H9 (cell line): ENCODE measurements around the gene ADI1. TPM values are rescaled to one million over a fixed set of nuclear protein-coding genes. Genes with fewer than 3 reads are reported as not detected.

Experiments
- DNase-seq: peaks from one replicate; pipeline ENCODE4 v3.0.0-alpha.2; 2017
- H2AFZ ChIP-seq: one replicate; pipeline ENCODE4 v1.6.1; 2013; ENCODE audit warnings: mild to moderate bottlenecking, low read length, control low read depth, moderate library complexity
- H2AK5ac ChIP-seq: 2 replicates; pipeline ENCODE4 v1.6.1; 2013; ENCODE audit warnings: low read length, control low read depth, mixed read lengths; ENCODE audit not compliant: insufficient read length
- H2BK120ac ChIP-seq: one replicate; pipeline ENCODE4 v1.6.1; 2013; ENCODE audit warnings: low read depth, mild to moderate bottlenecking, low read length, control low read depth, inconsistent platforms; ENCODE audit not compliant: poor library complexity, severe bottlenecking
- H2BK12ac ChIP-seq: 2 replicates; pipeline ENCODE4 v1.6.1; 2013; ENCODE audit warnings: low read length, control low read depth, mixed read lengths, low read depth; ENCODE audit not compliant: insufficient read length
- H2BK15ac ChIP-seq: 2 replicates; pipeline ENCODE4 v1.6.1; 2013; ENCODE audit warnings: low read depth, low read length, control low read depth
- H2BK20ac ChIP-seq: one replicate; pipeline ENCODE4 v1.6.1; 2013; ENCODE audit warnings: low read depth, mild to moderate bottlenecking, low read length, control low read depth, inconsistent platforms; ENCODE audit not compliant: poor library complexity, severe bottlenecking
- H2BK5ac ChIP-seq: 2 replicates; pipeline ENCODE4 v1.6.1; 2013; ENCODE audit warnings: low read length, control low read depth, mixed read lengths; ENCODE audit not compliant: insufficient read length
- H3K14ac ChIP-seq: 2 replicates; pipeline ENCODE4 v1.6.1; 2013; ENCODE audit warnings: low read length, control low read depth; ENCODE audit not compliant: insufficient read depth
- H3K18ac ChIP-seq: 2 replicates; pipeline ENCODE4 v1.6.1; 2013; ENCODE audit warnings: low read depth, mild to moderate bottlenecking, mixed read lengths, low read length, control low read depth; ENCODE audit not compliant: insufficient read length
- H3K23ac ChIP-seq: 2 replicates; pipeline ENCODE4 v1.6.1; 2013; ENCODE audit warnings: low read length, control low read depth, mixed read lengths, low read depth; ENCODE audit not compliant: insufficient read length
- H3K23me2 ChIP-seq: 2 replicates; pipeline ENCODE4 v1.6.1; 2013; ENCODE audit warnings: low read depth, mild to moderate bottlenecking, mixed read lengths, low read length, control low read depth; ENCODE audit not compliant: insufficient read length, poor library complexity, severe bottlenecking
- H3K27ac ChIP-seq: 2 replicates; pipeline ENCODE4 v1.5.1; 2013; ENCODE audit warnings: low read length, control low read depth, mixed read lengths, low read depth; ENCODE audit not compliant: insufficient read length
- H3K27me3 ChIP-seq: 2 replicates; pipeline ENCODE4 v1.6.1; 2013; ENCODE audit warnings: low read length, control low read depth, inconsistent platforms; ENCODE audit not compliant: insufficient read depth
- H3K4ac ChIP-seq: 2 replicates; pipeline ENCODE4 v1.6.1; 2013; ENCODE audit warnings: low read depth, mild to moderate bottlenecking, control low read depth, inconsistent platforms, low read length, moderate library complexity
- H3K4me1 ChIP-seq: 2 replicates; pipeline ENCODE4 v1.6.1; 2013; ENCODE audit warnings: low read length, control low read depth, inconsistent platforms; ENCODE audit not compliant: insufficient read depth
- H3K4me2 ChIP-seq: 2 replicates; pipeline ENCODE4 v1.6.1; 2013; ENCODE audit warnings: low read length, control low read depth, mixed read lengths; ENCODE audit not compliant: insufficient read length, insufficient read depth
- H3K56ac ChIP-seq: 2 replicates; pipeline ENCODE4 v1.6.1; 2013; ENCODE audit warnings: low read depth, mild to moderate bottlenecking, mixed read lengths, low read length, control low read depth; ENCODE audit not compliant: insufficient read length
- H3K79me1 ChIP-seq: 2 replicates; pipeline ENCODE4 v1.6.1; 2013; ENCODE audit warnings: low read depth, mild to moderate bottlenecking, moderate library complexity, low read length, control low read depth, inconsistent platforms; ENCODE audit not compliant: insufficient read depth, poor library complexity, severe bottlenecking
- H3K79me2 ChIP-seq: 2 replicates; pipeline ENCODE4 v1.6.1; 2013; ENCODE audit warnings: low read length, control low read depth, inconsistent platforms; ENCODE audit not compliant: insufficient read depth
- H3K9ac ChIP-seq: 2 replicates; pipeline ENCODE4 v1.6.1; 2013; ENCODE audit warnings: low read length, control low read depth, mixed read lengths; ENCODE audit not compliant: insufficient read length; ENCODE audit errors: extremely low read depth
- H3K9me3 ChIP-seq: one replicate; pipeline ENCODE4 v1.6.1; 2013; ENCODE audit warnings: low read depth, low read length, inconsistent platforms; ENCODE audit not compliant: control insufficient read depth
- H3T11ph ChIP-seq: one replicate; pipeline ENCODE4 v1.6.1; 2013; ENCODE audit warnings: mild to moderate bottlenecking, low read length, control low read depth, inconsistent platforms
- H4K20me1 ChIP-seq: one replicate; pipeline ENCODE4 v1.6.1; 2013; ENCODE audit not compliant: control insufficient read depth, insufficient read length, insufficient read depth
- H4K5ac ChIP-seq: 2 replicates; pipeline ENCODE4 v1.6.1; 2013; ENCODE audit warnings: low read depth, mild to moderate bottlenecking, mixed read lengths, low read length, control low read depth; ENCODE audit not compliant: insufficient read length
- H4K8ac ChIP-seq: replicated peaks from 2 replicates; pipeline ENCODE4 v1.6.1; 2013; ENCODE audit warnings: low read length, control low read depth, mixed read lengths, low read depth; ENCODE audit not compliant: insufficient read length
- H4K91ac ChIP-seq: 2 replicates; pipeline ENCODE4 v1.6.1; 2013; ENCODE audit warnings: low read depth, mild to moderate bottlenecking, moderate library complexity, mixed read lengths, low read length, control low read depth; ENCODE audit not compliant: insufficient read length
- H3K27ac Mint-ChIP-seq, 3 experiments: 2 replicates in 2 of 3; 3 replicates in 1 of 3; pipeline ENCODE4 v1.8.0; 2020 to 2021; ENCODE audit warnings: mixed read lengths in 3 of 3, mild to moderate bottlenecking in 1 of 3, moderate library complexity in 1 of 3
- H3K27me3 Mint-ChIP-seq: 2 replicates; pipeline ENCODE4 v1.8.0; 2021; ENCODE audit warnings: low read depth, mild to moderate bottlenecking, moderate library complexity, mixed read lengths
- H3K36me3 Mint-ChIP-seq, 3 experiments: 2 replicates in 2 of 3; 3 replicates in 1 of 3; pipeline ENCODE4 v1.8.0; 2020 to 2021; ENCODE audit warnings: low read depth in 3 of 3, mixed read lengths in 3 of 3; ENCODE audit not compliant: insufficient read depth in 1 of 3
- H3K4me1 Mint-ChIP-seq, 2 experiments: 2 replicates each; pipeline ENCODE4 v1.8.0; 2020; ENCODE audit warnings: mixed read lengths in 2 of 2
- H3K4me3 Mint-ChIP-seq, 2 experiments: 2 replicates in 1 of 2; 3 replicates in 1 of 2; pipeline ENCODE4 v1.8.0; 2020 to 2021; ENCODE audit warnings: mild to moderate bottlenecking in 2 of 2, mixed read lengths in 2 of 2, moderate library complexity in 1 of 2
- H3K9me3 Mint-ChIP-seq, 2 experiments: 2 replicates in 1 of 2; 3 replicates in 1 of 2; pipeline ENCODE4 v1.8.0; 2020; ENCODE audit warnings: mild to moderate bottlenecking in 2 of 2, mixed read lengths in 2 of 2, moderate library complexity in 1 of 2
- WGBS: extraction: QIAGEN DNeasy Blood & Tissue Kit; methylation state at CpG from one replicate; pipeline ENCODE4 v1.1.7; 2013; ENCODE audit warnings: missing lambda C conversion rate, low lambda C conversion rate, mixed read lengths; ENCODE audit not compliant: insufficient read length; ENCODE audit errors: extremely low coverage; 5-methylcytosine and 5-hydroxymethylcytosine counted together
- total RNA-seq: library from RNA; stranded (reverse); gene quantifications from 2 replicates; pipeline ENCODE4 v1.2.1, GENCODE V29; 2021
- TF ChIP-seq, protein P1 (sequence below): fragments of 200-600 bp; sonication (generic); conservative IDR thresholded peaks from 3 replicates; pipeline ENCODE4 v1.8.0; 2021; ENCODE audit warnings: antibody characterized with exemption, mild to moderate bottlenecking

The ADI1 gene
- total RNA-seq, 1 experiment from 2014 or later = 23.4 TPM

DNA sequence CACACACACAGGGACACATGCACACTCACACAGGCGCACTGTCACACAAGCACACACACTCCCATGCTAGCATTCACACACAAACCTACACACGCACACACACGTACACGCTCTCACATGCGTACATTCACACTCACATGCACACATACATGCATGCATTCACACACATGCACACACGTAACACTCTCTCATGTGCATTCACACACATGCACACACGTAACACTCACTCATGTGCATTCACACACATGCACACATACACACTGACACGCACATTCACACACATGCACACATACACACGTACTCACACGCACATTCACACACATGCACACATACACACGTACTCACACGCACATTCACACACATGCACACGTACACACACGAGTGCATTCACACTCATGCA is 16.3 kb downstream of the ADI1 start:
- no peak overlapping the region for H3K27ac Mint-ChIP-seq

More for the DNA sequence above, 16.3 kb downstream of the ADI1 start:
- peaks cover 10 to 36% (median 12%) of the 10 kb centered on the region in 3 experiments for H3K36me3 Mint-ChIP-seq
- Histone ChIP-seq H3K14ac (no peak overlapping the region), H3K23ac (peak overlapping the region; percentile 1), H4K8ac (peak overlapping the region; percentile 97), H3K56ac (no peak overlapping the region), H3K23me2 (no peaks in the 10 kb centered on the region), H3K27me3 (no peaks in the 10 kb centered on the region), H2BK20ac (no peak overlapping the region), H3T11ph (no peak overlapping the region), H3K79me1 (no peaks in the 10 kb centered on the region), H2BK5ac (no peak overlapping the region), H3K9me3 (no peaks in the 10 kb centered on the region), H2BK15ac (no peak overlapping the region), H3K4ac (no peak overlapping the region), H3K27ac (no peak overlapping the region), H2BK12ac (no peak overlapping the region), H3K18ac (no peak overlapping the region), H3K9ac (no peak overlapping the region), H4K5ac (no peak overlapping the region), H3K4me2 (no peak overlapping the region), H3K79me2 (no peaks in the 10 kb centered on the region), H2BK120ac (no peak overlapping the region), H3K4me1 (no peaks in the 10 kb centered on the region), H4K20me1 (no peaks in the 10 kb centered on the region), H2AFZ (no peak overlapping the region), H2AK5ac (no peak overlapping the region), H4K91ac (no peak overlapping the region)
- H3K9me3 Mint-ChIP-seq = no peaks in the 10 kb centered on the region
- WGBS = no CpG with 5 or more reads among the region's 14 CpGs
- no peak for DNase-seq
- H3K27me3 Mint-ChIP-seq = no peaks in the 10 kb centered on the region; the same call in 1 of the 2 replicates
- TF ChIP-seq, protein P1, sequence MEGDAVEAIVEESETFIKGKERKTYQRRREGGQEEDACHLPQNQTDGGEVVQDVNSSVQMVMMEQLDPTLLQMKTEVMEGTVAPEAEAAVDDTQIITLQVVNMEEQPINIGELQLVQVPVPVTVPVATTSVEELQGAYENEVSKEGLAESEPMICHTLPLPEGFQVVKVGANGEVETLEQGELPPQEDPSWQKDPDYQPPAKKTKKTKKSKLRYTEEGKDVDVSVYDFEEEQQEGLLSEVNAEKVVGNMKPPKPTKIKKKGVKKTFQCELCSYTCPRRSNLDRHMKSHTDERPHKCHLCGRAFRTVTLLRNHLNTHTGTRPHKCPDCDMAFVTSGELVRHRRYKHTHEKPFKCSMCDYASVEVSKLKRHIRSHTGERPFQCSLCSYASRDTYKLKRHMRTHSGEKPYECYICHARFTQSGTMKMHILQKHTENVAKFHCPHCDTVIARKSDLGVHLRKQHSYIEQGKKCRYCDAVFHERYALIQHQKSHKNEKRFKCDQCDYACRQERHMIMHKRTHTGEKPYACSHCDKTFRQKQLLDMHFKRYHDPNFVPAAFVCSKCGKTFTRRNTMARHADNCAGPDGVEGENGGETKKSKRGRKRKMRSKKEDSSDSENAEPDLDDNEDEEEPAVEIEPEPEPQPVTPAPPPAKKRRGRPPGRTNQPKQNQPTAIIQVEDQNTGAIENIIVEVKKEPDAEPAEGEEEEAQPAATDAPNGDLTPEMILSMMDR = no peak
- no peaks in the 10 kb centered on the region for H3K4me1 Mint-ChIP-seq
- H3K4me3 Mint-ChIP-seq = no peak overlapping the region
